ENCODE measurements around the gene MYH10. TPM values are rescaled to one million over a fixed set of nuclear protein-coding genes. Genes with fewer than 3 reads are reported as not detected.
A peak's percentile ranks its signal among the peaks of the same experiment; 100 is the strongest.

Gene MYH10
- total and polyA plus RNA-seq, 2 experiments from 2014 or later: 46.8 to 69.5 TPM

DNA sequence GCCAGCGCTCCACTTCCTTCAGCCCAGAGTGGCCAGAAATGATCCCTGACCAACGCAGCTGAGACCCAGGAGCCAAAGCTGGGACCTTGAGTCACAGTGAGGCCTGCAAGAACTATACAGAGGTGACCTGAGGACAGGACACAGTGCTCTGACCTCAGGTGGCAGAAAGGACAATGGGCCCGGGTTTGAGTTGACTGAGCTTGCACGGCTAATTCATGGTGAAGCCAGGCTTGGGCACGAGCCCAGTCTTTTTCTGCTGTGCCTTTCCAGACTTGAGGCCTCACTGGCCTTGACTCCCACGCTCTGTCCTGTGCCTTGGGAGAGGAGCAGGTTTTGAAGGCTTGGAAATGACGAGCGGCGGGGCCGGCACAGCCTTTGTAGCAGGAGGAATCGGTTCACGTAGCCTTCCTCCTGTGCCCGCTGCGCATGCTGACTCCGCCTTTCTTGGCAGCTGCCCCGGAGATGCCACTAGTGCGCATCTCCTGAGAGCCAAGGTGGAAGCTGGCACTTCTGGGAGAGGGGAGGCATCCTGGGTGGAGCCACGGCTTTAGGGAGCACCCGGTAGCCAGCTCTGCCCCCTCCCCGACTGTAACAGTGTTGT is 160.0 kb downstream of the MYH10 start:
- no peaks in the 10 kb centered on the region for H3K9me2 ChIP-seq (ENCODE audit: insufficient read depth)
- H3K27ac ChIP-seq: peak overlapping the region; percentile 1; the same call in 1 of the 2 replicates
- TF ChIP-seq EZH2phosphoT487 (IDR thresholded peaks at IDR 0.05; ENCODE audit: insufficient read depth, low read depth) (no peak), EZH2 (IDR thresholded peaks at IDR 0.05; ENCODE audit: insufficient read depth, poor library complexity, severe bottlenecking) (no peak)
- peak; percentile 31 for DNase-seq
- no peaks in the 10 kb centered on the region for H3K9me3 ChIP-seq (ENCODE audit: low read depth)
- H3F3A ChIP-seq (ENCODE audit: insufficient read depth): peaks cover 31% of the 10 kb centered on the region
- peaks cover 8% of the 10 kb centered on the region for H3K4me1 ChIP-seq (ENCODE audit: insufficient read depth)
- peaks cover 62% of the 10 kb centered on the region for H3K36me3 ChIP-seq (ENCODE audit: low read depth)
- no peak overlapping the region for H3K9ac ChIP-seq
- H3K4me3 ChIP-seq: no peak overlapping the region
- WGBS, 2 experiments (ENCODE audit: low coverage in 1 of 2, low lambda C conversion rate in 2 of 2, missing lambda C conversion rate in 2 of 2): 61 to 65% methylated on average over 20 of the region's 20 CpGs
- H3K4me2 ChIP-seq (ENCODE audit: unreplicated experiment): no peak overlapping the region
- H4K20me1 ChIP-seq (ENCODE audit: insufficient read depth): no peaks in the 10 kb centered on the region; the same call in 1 of the 2 replicates
- no peak overlapping the region for H2AFZ ChIP-seq
- H3K27me3 ChIP-seq (replicated peaks; ENCODE audit: insufficient read depth): no peaks in the 10 kb centered on the region
- in situ Hi-C loops (cut with MboI): no loop called here
- peaks cover 84% of the 10 kb centered on the region for H3K79me2 ChIP-seq (ENCODE audit: insufficient read depth)

DNA sequence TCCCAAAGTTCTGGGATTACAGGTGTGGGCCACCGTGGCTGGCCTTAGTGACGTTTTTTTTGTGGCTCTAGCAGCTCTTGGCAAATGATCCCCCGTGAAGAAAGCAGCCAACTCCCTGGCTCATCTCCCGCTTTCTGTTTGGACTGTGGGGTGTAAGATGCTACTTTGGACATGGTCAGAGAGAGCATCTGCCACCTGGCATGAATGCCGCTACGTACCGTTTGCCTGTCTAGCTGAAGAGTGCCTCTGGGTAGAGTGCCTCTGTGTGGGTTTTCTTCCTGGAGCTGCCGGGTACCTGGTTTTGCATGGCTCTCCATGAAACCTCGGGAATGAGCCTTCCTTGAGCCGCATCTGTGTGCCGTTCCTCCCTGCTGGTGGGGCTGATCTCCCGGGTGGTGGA is 160.6 kb downstream of the MYH10 start:
- H3F3A ChIP-seq (ENCODE audit: insufficient read depth): peaks cover 26% of the 10 kb centered on the region
- no peak overlapping the region; the same call in 1 of the 2 replicates for H3K27ac ChIP-seq
- no peaks in the 10 kb centered on the region for H3K9me2 ChIP-seq (ENCODE audit: insufficient read depth)
- no peak overlapping the region for H3K4me2 ChIP-seq (ENCODE audit: unreplicated experiment)
- H3K27me3 ChIP-seq (replicated peaks; ENCODE audit: insufficient read depth): no peaks in the 10 kb centered on the region
- H4K20me1 ChIP-seq (ENCODE audit: insufficient read depth): peaks cover 3% of the 10 kb centered on the region
- peaks cover 14% of the 10 kb centered on the region for H3K4me1 ChIP-seq (ENCODE audit: insufficient read depth)
- no peak overlapping the region for H3K9ac ChIP-seq
- no peak for TF ChIP-seq EZH2phosphoT487 (IDR thresholded peaks at IDR 0.05; ENCODE audit: insufficient read depth, low read depth)
- no peak for TF ChIP-seq EZH2 (IDR thresholded peaks at IDR 0.05; ENCODE audit: insufficient read depth, poor library complexity, severe bottlenecking)
- no peak overlapping the region for H3K4me3 ChIP-seq
- H2AFZ ChIP-seq: no peak overlapping the region
- WGBS, 2 experiments (ENCODE audit: low coverage in 1 of 2, low lambda C conversion rate in 2 of 2, missing lambda C conversion rate in 2 of 2): 67 to 69% methylated on average over 11 to 12 of the region's 12 CpGs
- in situ Hi-C loops (cut with MboI): no loop called here
- H3K79me2 ChIP-seq (ENCODE audit: insufficient read depth): peaks cover 90% of the 10 kb centered on the region
- no peak for DNase-seq
- peaks cover 58% of the 10 kb centered on the region for H3K36me3 ChIP-seq (ENCODE audit: low read depth)
- H3K9me3 ChIP-seq (ENCODE audit: low read depth): no peaks in the 10 kb centered on the region

DNA sequence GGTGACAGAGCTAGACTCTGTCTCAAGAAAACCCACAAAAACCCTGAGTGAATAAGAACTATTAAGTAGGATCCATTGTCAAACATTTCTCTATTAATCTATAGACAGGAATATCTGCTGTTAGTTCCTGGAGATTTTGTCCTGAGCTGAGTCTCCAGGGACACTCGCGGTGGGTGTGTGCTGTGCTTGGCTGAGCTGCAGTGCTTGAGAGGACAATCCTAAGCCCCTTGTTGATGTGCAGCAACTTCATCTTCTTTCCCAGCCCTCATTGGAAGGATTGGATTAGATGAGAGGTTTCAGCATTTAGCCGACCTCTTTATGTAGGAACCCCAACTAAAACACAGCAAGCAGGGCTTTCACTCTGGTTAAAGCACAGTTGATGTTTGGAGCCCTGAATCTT is 161.5 kb downstream of the MYH10 start:
- Histone ChIP-seq H3K4me1 (ENCODE audit: insufficient read depth) (peaks cover 23% of the 10 kb centered on the region), H3K36me3 (ENCODE audit: low read depth) (peaks cover 55% of the 10 kb centered on the region), H3K4me2 (ENCODE audit: unreplicated experiment) (no peak overlapping the region), H3K9me2 (ENCODE audit: insufficient read depth) (no peaks in the 10 kb centered on the region), H3F3A (ENCODE audit: insufficient read depth) (peaks cover 16% of the 10 kb centered on the region), H3K79me2 (ENCODE audit: insufficient read depth) (peaks cover 100% of the 10 kb centered on the region), H3K27ac (peak overlapping the region; percentile 11; the same call in 1 of the 2 replicates), H4K20me1 (ENCODE audit: insufficient read depth) (peaks cover 3% of the 10 kb centered on the region), H3K4me3 (no peak overlapping the region), H3K27me3 (replicated peaks; ENCODE audit: insufficient read depth) (no peaks in the 10 kb centered on the region), H3K9me3 (ENCODE audit: low read depth) (no peaks in the 10 kb centered on the region), H3K9ac (no peak overlapping the region), H2AFZ (no peak overlapping the region)
- 79 to 88% methylated on average over 3 of the region's 3 CpGs for WGBS, 2 experiments (ENCODE audit: low coverage in 1 of 2, low lambda C conversion rate in 2 of 2, missing lambda C conversion rate in 2 of 2)
- no peak for DNase-seq
- in situ Hi-C loops (cut with MboI): no loop called here
- TF ChIP-seq EZH2 (IDR thresholded peaks at IDR 0.05; ENCODE audit: insufficient read depth, poor library complexity, severe bottlenecking) (no peak), EZH2phosphoT487 (IDR thresholded peaks at IDR 0.05; ENCODE audit: insufficient read depth, low read depth) (no peak)

DNA sequence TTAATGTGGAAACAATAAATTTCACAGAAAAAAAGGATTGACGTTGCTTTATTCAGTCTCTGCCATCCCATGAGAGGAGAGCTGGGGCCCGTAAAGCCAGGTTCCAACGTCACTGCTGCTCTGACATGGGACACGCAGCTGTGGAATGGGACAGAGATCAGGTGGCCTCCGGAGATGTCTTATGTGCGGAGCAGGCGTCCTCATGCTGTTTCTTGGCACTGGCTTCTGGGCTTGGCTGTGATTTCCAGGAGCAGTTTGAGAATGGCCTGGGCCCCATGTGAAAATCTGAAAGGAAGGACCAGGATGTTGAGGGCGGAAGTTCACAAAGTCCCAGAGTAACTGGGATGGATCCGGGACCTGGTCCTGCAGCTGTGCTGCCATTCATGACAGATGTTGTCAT is 162.4 kb downstream of the MYH10 start:
- no peak for TF ChIP-seq EZH2phosphoT487 (IDR thresholded peaks at IDR 0.05; ENCODE audit: insufficient read depth, low read depth)
- TF ChIP-seq EZH2 (IDR thresholded peaks at IDR 0.05; ENCODE audit: insufficient read depth, poor library complexity, severe bottlenecking): no peak
- no peak for DNase-seq
- Histone ChIP-seq H3F3A (ENCODE audit: insufficient read depth) (peaks cover 16% of the 10 kb centered on the region), H3K9me3 (ENCODE audit: low read depth) (no peaks in the 10 kb centered on the region), H3K4me3 (no peak overlapping the region), H3K4me1 (ENCODE audit: insufficient read depth) (peaks cover 30% of the 10 kb centered on the region), H3K4me2 (ENCODE audit: unreplicated experiment) (no peak overlapping the region), H3K9ac (no peak overlapping the region), H3K9me2 (ENCODE audit: insufficient read depth) (no peaks in the 10 kb centered on the region), H4K20me1 (ENCODE audit: insufficient read depth) (peaks cover 3% of the 10 kb centered on the region), H3K36me3 (ENCODE audit: low read depth) (peaks cover 49% of the 10 kb centered on the region), H3K27ac (no peak overlapping the region), H2AFZ (no peak overlapping the region), H3K27me3 (replicated peaks; ENCODE audit: insufficient read depth) (no peaks in the 10 kb centered on the region), H3K79me2 (ENCODE audit: insufficient read depth) (peaks cover 98% of the 10 kb centered on the region)
- in situ Hi-C loops (cut with MboI): no loop called here
- 79 to 81% methylated on average over 9 of the region's 9 CpGs for WGBS, 2 experiments (ENCODE audit: low coverage in 1 of 2, low lambda C conversion rate in 2 of 2, missing lambda C conversion rate in 2 of 2)
